Lower leg skin (tissue), 4 donors: ENCODE results near the gene TLL1. TPM values are rescaled to one million over a fixed set of nuclear protein-coding genes. Genes with fewer than 3 reads are reported as not detected.

Experiments
- DNase-seq, 2 donors: peaks; one replicate each; pipeline ENCODE4 v3.0.0-alpha.2; 2019; ENCODE audit warnings: low spot score in 2 of 2
- H3K4me3 ChIP-seq: fragments of 200-600 bp; sonication (generic); 2 replicates; pipeline ENCODE4 v1.5.1; 2017; ENCODE audit warnings: mild to moderate bottlenecking, low read depth; ENCODE audit not compliant: poor library complexity, severe bottlenecking
- CTCF ChIP-seq, 3 donors: fragments of 450-650 bp; IDR thresholded peaks; one replicate each; pipeline ENCODE4 v1.5.1; 2016; ENCODE audit warnings: antibody characterized with exemption in 3 of 3, mild to moderate bottlenecking in 3 of 3, moderate library complexity in 2 of 3
- POLR2A ChIP-seq, 2 donors: fragments of 450-650 bp; IDR thresholded peaks; one replicate each; pipeline ENCODE4 v1.6.1; 2016 to 2017; ENCODE audit warnings: antibody characterized with exemption in 2 of 2, mild to moderate bottlenecking in 1 of 2, moderate library complexity in 1 of 2
- WGBS, 2 donors: methylation state at CpG; one replicate each; pipeline ENCODE4 v1.1.5; 2018; 5-methylcytosine and 5-hydroxymethylcytosine counted together
- intact Hi-C: fragments of 100-400 bp; cut with DNase I; formaldehyde crosslinking; loops from one replicate; pipeline ENCODE4 v1.15.0; 2023; ENCODE audit warnings: low total_unique reads
- total RNA-seq, 4 donors: library from RNA; depleted of rRNA; stranded (reverse); fragments of >200 nt; gene quantifications; one replicate each; pipeline ENCODE4 v1.1.0, GENCODE V29; 2016

The TLL1 gene
- total RNA-seq, 4 donors from 2014 or later = 1.8 to 10.5 (median 4.7) TPM

- WGBS, 2 donors = 72 to 76% methylated on average over 5 of the region's 5 CpGs
- no peak for DNase-seq
- intact Hi-C loops = no loop called here
- TF ChIP-seq CTCF (IDR thresholded peaks at IDR 0.05) (no peak), POLR2A (IDR thresholded peaks at IDR 0.05) (no peak)
- no peak overlapping the region for H3K4me3 ChIP-seq
Observed at GRCh38 chr4:165931741-165932140, 58.7 kb downstream of the TLL1 start.

- H3K4me3 ChIP-seq = no peak overlapping the region
- intact Hi-C loops = no loop called here
- whole genome bisulfite sequencing, 2 donors = 83 to 91% methylated on average over 4 of the region's 4 CpGs
- no peak for DNase-seq
- no peak for TF ChIP-seq CTCF (IDR thresholded peaks at IDR 0.05)
- TF ChIP-seq POLR2A (IDR thresholded peaks at IDR 0.05) = no peak
Observed at GRCh38 chr4:165944900-165945299, 71.9 kb downstream of the TLL1 start.

- WGBS, 2 donors = 70 to 83% methylated on average over 3 of the region's 3 CpGs
Observed at GRCh38 chr4:165945991-165946390, 73.0 kb downstream of the TLL1 start.

GRCh38 chr4:165947019-165947418 lies 74.0 kb downstream of the TLL1 start:
- intact Hi-C loops = no loop called here
- TF ChIP-seq POLR2A (IDR thresholded peaks at IDR 0.05) (no peak), CTCF (IDR thresholded peaks at IDR 0.05) (no peak)
- 89 to 90% methylated on average over 3 of the region's 3 CpGs for WGBS, 2 donors
- no peak overlapping the region for H3K4me3 ChIP-seq
- no peak for DNase-seq

More at GRCh38 chr4:165945991-165946390, 73.0 kb downstream of the TLL1 start:
- DNase-seq = no peak
- intact Hi-C loops = no loop called here
- H3K4me3 ChIP-seq = no peak overlapping the region
- TF ChIP-seq CTCF (IDR thresholded peaks at IDR 0.05) (no peak), POLR2A (IDR thresholded peaks at IDR 0.05) (no peak)

GRCh38 chr4:165953181-165953580 lies 80.1 kb downstream of the TLL1 start:
- TF ChIP-seq POLR2A (IDR thresholded peaks at IDR 0.05) (no peak), CTCF (IDR thresholded peaks at IDR 0.05) (no peak)
- intact Hi-C loops = no loop called here
- no peak overlapping the region for H3K4me3 ChIP-seq
- no peak for DNase-seq
- WGBS, 2 donors = 61 to 64% methylated on average over 4 of the region's 4 CpGs

- H3K4me3 ChIP-seq = no peak overlapping the region
- no peak for DNase-seq
- WGBS, 2 donors = 31 to 50% methylated on average over 2 of the region's 2 CpGs
- TF ChIP-seq POLR2A (IDR thresholded peaks at IDR 0.05) = no peak
- no peak for TF ChIP-seq CTCF (IDR thresholded peaks at IDR 0.05)
- intact Hi-C loops = no loop called here
Observed at GRCh38 chr4:165963621-165964020, 90.6 kb downstream of the TLL1 start.
